ENCODE measurements around the gene FAM120A.

FAM120A gene

GRCh38 chr9:93434056-93434455 is 17.4 kb upstream of the FAM120A start:
- Histone ChIP-seq H2BK5ac (ENCODE audit: low read depth, low read length, poor library complexity, severe bottlenecking) (no peak overlapping the region), H4K8ac (ENCODE audit: low read length) (no peak overlapping the region), H3K27ac (ENCODE audit: low read length, poor library complexity, severe bottlenecking) (no peak overlapping the region), H3K18ac (ENCODE audit: low read depth in 1 of 2, low read length in 2 of 2) (no peak overlapping the region), H3K4me1 (ENCODE audit: control insufficient read depth, insufficient read depth, low read depth, low read length) (no peaks in the 10 kb centered on the region), H3K79me1 (replicated peaks; ENCODE audit: low read length, poor library complexity, severe bottlenecking) (no peaks in the 10 kb centered on the region), H2BK15ac (ENCODE audit: low read depth, poor library complexity, severe bottlenecking) (no peak overlapping the region), H3K23ac (ENCODE audit: low read length in 2 of 2) (no peak overlapping the region), H3K14ac (ENCODE audit: low read length in 2 of 2) (no peak overlapping the region), H3K9me3 (ENCODE audit: control insufficient read depth, low read length) (no peaks in the 10 kb centered on the region), H2AFZ (ENCODE audit: low read depth, low read length) (no peak overlapping the region), H2BK12ac (ENCODE audit: low read length in 2 of 2) (no peak overlapping the region), H2AK5ac (ENCODE audit: low read length, severe bottlenecking) (no peak overlapping the region), H3K9ac (ENCODE audit: low read length) (no peak overlapping the region), H3K4me2 (ENCODE audit: low read length, poor library complexity, severe bottlenecking) (no peak overlapping the region), H3K27me3 (ENCODE audit: control insufficient read depth in 1 of 2, insufficient read depth in 1 of 2, low read length in 2 of 2) (no peaks in the 10 kb centered on the region), H3K36me3 (ENCODE audit: control insufficient read depth in 1 of 2, insufficient read depth in 2 of 2, low read depth in 1 of 2, low read length in 2 of 2) (no peaks in the 10 kb centered on the region), H3K4me3 (ENCODE audit: insufficient read depth in 1 of 2, low read depth in 1 of 2, low read length in 2 of 2) (no peak overlapping the region), H3K4ac (ENCODE audit: low read depth in 1 of 2, low read length in 2 of 2) (no peak overlapping the region), H4K91ac (ENCODE audit: low read length) (no peak overlapping the region), H2BK120ac (ENCODE audit: low read depth, low read length) (no peak overlapping the region)
- no peak for DNase-seq
- 91% methylated on average over 2 of the region's 3 CpGs for WGBS

DNA sequence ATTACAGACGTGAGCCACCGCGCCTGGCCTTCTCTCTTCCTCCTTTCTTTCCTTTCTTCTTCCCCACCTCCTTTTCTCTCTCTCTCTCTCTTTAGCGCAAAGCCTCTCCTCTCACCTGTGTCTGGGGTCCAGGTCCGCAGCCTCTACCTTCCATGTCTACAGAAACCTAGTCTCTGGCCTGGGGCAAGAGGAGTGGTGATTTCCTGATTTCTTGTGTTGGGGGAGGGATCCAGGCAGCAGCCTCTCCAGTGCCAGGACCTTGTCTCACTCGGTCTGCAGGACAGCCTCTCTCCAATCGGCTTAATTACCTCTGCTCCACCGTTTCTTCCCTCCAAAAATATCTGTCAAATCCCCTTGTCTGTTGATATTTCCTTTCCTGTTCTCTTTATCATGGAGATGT is 16.1 kb upstream of the FAM120A start:
- no peak overlapping the region for H3K23ac ChIP-seq (ENCODE audit: low read length in 2 of 2)
- H3K4me2 ChIP-seq (ENCODE audit: low read length, poor library complexity, severe bottlenecking), result no peak overlapping the region
- no peak overlapping the region for H4K91ac ChIP-seq (ENCODE audit: low read length)
- H2BK15ac ChIP-seq (ENCODE audit: low read depth, poor library complexity, severe bottlenecking), result no peak overlapping the region
- 88% methylated on average over 4 of the region's 8 CpGs for WGBS
- no peak for DNase-seq
- H2AK5ac ChIP-seq (ENCODE audit: low read length, severe bottlenecking), result no peak overlapping the region
- H3K18ac ChIP-seq (ENCODE audit: low read depth in 1 of 2, low read length in 2 of 2), result no peak overlapping the region
- H3K9me3 ChIP-seq (ENCODE audit: control insufficient read depth, low read length), result no peaks in the 10 kb centered on the region
- H3K79me1 ChIP-seq (replicated peaks; ENCODE audit: low read length, poor library complexity, severe bottlenecking), result no peaks in the 10 kb centered on the region
- no peaks in the 10 kb centered on the region for H3K4me1 ChIP-seq (ENCODE audit: control insufficient read depth, insufficient read depth, low read depth, low read length)
- H3K14ac ChIP-seq (ENCODE audit: low read length in 2 of 2), result no peak overlapping the region
- no peak overlapping the region for H4K8ac ChIP-seq (ENCODE audit: low read length)
- no peak overlapping the region for H2AFZ ChIP-seq (ENCODE audit: low read depth, low read length)
- H3K27me3 ChIP-seq (ENCODE audit: control insufficient read depth in 1 of 2, insufficient read depth in 1 of 2, low read length in 2 of 2), result no peaks in the 10 kb centered on the region
- H2BK12ac ChIP-seq (ENCODE audit: low read length in 2 of 2), result no peak overlapping the region
- no peak overlapping the region for H3K4ac ChIP-seq (ENCODE audit: low read depth in 1 of 2, low read length in 2 of 2)
- H3K36me3 ChIP-seq (ENCODE audit: control insufficient read depth in 1 of 2, insufficient read depth in 2 of 2, low read depth in 1 of 2, low read length in 2 of 2), result no peaks in the 10 kb centered on the region
- H2BK5ac ChIP-seq (ENCODE audit: low read depth, low read length, poor library complexity, severe bottlenecking), result no peak overlapping the region
- H2BK120ac ChIP-seq (ENCODE audit: low read depth, low read length), result no peak overlapping the region
- H3K4me3 ChIP-seq (ENCODE audit: insufficient read depth in 1 of 2, low read depth in 1 of 2, low read length in 2 of 2), result no peak overlapping the region
- H3K27ac ChIP-seq (ENCODE audit: low read length, poor library complexity, severe bottlenecking), result no peak overlapping the region
- no peak overlapping the region for H3K9ac ChIP-seq (ENCODE audit: low read length)

- Histone ChIP-seq H3K27me3 (ENCODE audit: control insufficient read depth in 1 of 2, insufficient read depth in 1 of 2, low read length in 2 of 2) (no peaks in the 10 kb centered on the region), H2BK120ac (ENCODE audit: low read depth, low read length) (no peak overlapping the region), H2AFZ (ENCODE audit: low read depth, low read length) (no peak overlapping the region), H4K91ac (ENCODE audit: low read length) (no peak overlapping the region), H3K4me1 (ENCODE audit: control insufficient read depth, insufficient read depth, low read depth, low read length) (no peaks in the 10 kb centered on the region), H2BK12ac (ENCODE audit: low read length in 2 of 2) (no peak overlapping the region), H3K36me3 (ENCODE audit: control insufficient read depth in 1 of 2, insufficient read depth in 2 of 2, low read depth in 1 of 2, low read length in 2 of 2) (no peaks in the 10 kb centered on the region), H3K23ac (ENCODE audit: low read length in 2 of 2) (no peak overlapping the region), H4K8ac (ENCODE audit: low read length) (no peak overlapping the region), H3K4me2 (ENCODE audit: low read length, poor library complexity, severe bottlenecking) (no peak overlapping the region), H3K79me1 (replicated peaks; ENCODE audit: low read length, poor library complexity, severe bottlenecking) (no peaks in the 10 kb centered on the region), H2AK5ac (ENCODE audit: low read length, severe bottlenecking) (no peak overlapping the region), H3K14ac (ENCODE audit: low read length in 2 of 2) (no peak overlapping the region), H3K4ac (ENCODE audit: low read depth in 1 of 2, low read length in 2 of 2) (no peak overlapping the region), H2BK15ac (ENCODE audit: low read depth, poor library complexity, severe bottlenecking) (no peak overlapping the region), H3K9ac (ENCODE audit: low read length) (no peak overlapping the region), H3K27ac (ENCODE audit: low read length, poor library complexity, severe bottlenecking) (no peak overlapping the region), H3K4me3 (ENCODE audit: insufficient read depth in 1 of 2, low read depth in 1 of 2, low read length in 2 of 2) (no peak overlapping the region), H3K9me3 (ENCODE audit: control insufficient read depth, low read length) (no peaks in the 10 kb centered on the region), H3K18ac (ENCODE audit: low read depth in 1 of 2, low read length in 2 of 2) (no peak overlapping the region), H2BK5ac (ENCODE audit: low read depth, low read length, poor library complexity, severe bottlenecking) (no peak overlapping the region)
- no CpG with 5 or more reads among the region's 6 CpGs for WGBS
- no peak for DNase-seq
Measured at GRCh38 chr9:93436218-93436617, 15.3 kb upstream of the FAM120A start.

GRCh38 chr9:93436655-93437407 is 14.7 kb upstream of the FAM120A start:
- Histone ChIP-seq H2BK15ac (ENCODE audit: low read depth, poor library complexity, severe bottlenecking) (no peak overlapping the region), H2BK12ac (ENCODE audit: low read length in 2 of 2) (no peak overlapping the region), H4K91ac (ENCODE audit: low read length) (no peak overlapping the region), H3K36me3 (ENCODE audit: control insufficient read depth in 1 of 2, insufficient read depth in 2 of 2, low read depth in 1 of 2, low read length in 2 of 2) (no peaks in the 10 kb centered on the region), H3K4ac (ENCODE audit: low read depth in 1 of 2, low read length in 2 of 2) (no peak overlapping the region), H3K4me1 (ENCODE audit: control insufficient read depth, insufficient read depth, low read depth, low read length) (no peaks in the 10 kb centered on the region), H3K4me2 (ENCODE audit: low read length, poor library complexity, severe bottlenecking) (no peak overlapping the region), H2AK5ac (ENCODE audit: low read length, severe bottlenecking) (no peak overlapping the region), H3K79me1 (replicated peaks; ENCODE audit: low read length, poor library complexity, severe bottlenecking) (no peaks in the 10 kb centered on the region), H3K27ac (ENCODE audit: low read length, poor library complexity, severe bottlenecking) (no peak overlapping the region), H4K8ac (ENCODE audit: low read length) (no peak overlapping the region), H3K9me3 (ENCODE audit: control insufficient read depth, low read length) (no peaks in the 10 kb centered on the region), H3K27me3 (ENCODE audit: control insufficient read depth in 1 of 2, insufficient read depth in 1 of 2, low read length in 2 of 2) (no peaks in the 10 kb centered on the region), H3K14ac (ENCODE audit: low read length in 2 of 2) (no peak overlapping the region), H3K18ac (ENCODE audit: low read depth in 1 of 2, low read length in 2 of 2) (no peak overlapping the region), H2BK5ac (ENCODE audit: low read depth, low read length, poor library complexity, severe bottlenecking) (no peak overlapping the region), H2BK120ac (ENCODE audit: low read depth, low read length) (no peak overlapping the region), H3K4me3 (ENCODE audit: insufficient read depth in 1 of 2, low read depth in 1 of 2, low read length in 2 of 2) (no peak overlapping the region), H3K9ac (ENCODE audit: low read length) (no peak overlapping the region), H3K23ac (ENCODE audit: low read length in 2 of 2) (no peak overlapping the region), H2AFZ (ENCODE audit: low read depth, low read length) (no peak overlapping the region)
- no peak for DNase-seq
- WGBS, result 88% methylated on average over 7 of the region's 7 CpGs
